Cardiac muscle cell (in vitro differentiated cells and primary cell): ENCODE data around the gene UBE2E1. TPM values are rescaled to one million over a fixed set of nuclear protein-coding genes. Genes with fewer than 3 reads are reported as not detected.
"Not testable (repeated sequence)": the region's sequence is repeated elsewhere in the genome, so short reads cannot be mapped to it uniquely, and the experiment has no call there.

Source experiments
- DNase-seq, 2 donors: peaks; one replicate each; pipeline versions ENCODE4 v3.0.0 to v3.0.0-alpha.2; 2010 to 2017; ENCODE audit warnings: low read depth in 1 of 2, low spot score in 1 of 2
- H3K27ac ChIP-seq: fragments of 200-600 bp; sonication (generic); 2 replicates; pipeline ENCODE4 v1.5.1; 2016
- H3K27me3 ChIP-seq: fragments of 200-600 bp; sonication (generic); 2 replicates; pipeline ENCODE4 v1.6.0; 2016; ENCODE audit warnings: control low read depth
- H3K36me3 ChIP-seq: fragments of 200-600 bp; sonication (generic); 2 replicates; pipeline ENCODE4 v1.5.1; 2016; ENCODE audit warnings: control low read depth
- H3K4me1 ChIP-seq: fragments of 200-600 bp; sonication (generic); 2 replicates; pipeline ENCODE4 v1.8.1; 2017; ENCODE audit warnings: low read depth, mild to moderate bottlenecking, mixed run types
- H3K4me3 ChIP-seq: fragments of 200-600 bp; sonication (generic); 2 replicates; pipeline ENCODE4 v1.5.1; 2016; ENCODE audit warnings: mild to moderate bottlenecking
- H3K9me3 ChIP-seq: fragments of 200-600 bp; sonication (generic); 2 replicates; pipeline ENCODE4 v1.5.1; 2017; ENCODE audit warnings: low read depth, mild to moderate bottlenecking, control low read depth
- CTCF ChIP-seq: IDR thresholded peaks from 2 replicates; pipeline ENCODE4 v1.5.1; 2012; ENCODE audit warnings: low read depth, mild to moderate bottlenecking, low read length
- polyA plus RNA-seq: library from polyadenylated mRNA; unstranded; fragments of >200 nt; fragmentation: Nextera tagmentation; extraction: Ambion mirVana; gene quantifications from 2 replicates; pipeline ENCODE4 v1.2.1, GENCODE V29; 2016
- total RNA-seq: library from RNA; depleted of rRNA; stranded (reverse); fragments of >200 nt; gene quantifications from 2 replicates; pipeline ENCODE4 v1.2.3, GENCODE V29; 2016

UBE2E1 gene
- total and polyA plus RNA-seq, 2 experiments from 2014 or later = 33.5 to 198 TPM

- Histone ChIP-seq H3K27me3 (no peaks in the 10 kb centered on the region), H3K4me1 (peaks cover 62% of the 10 kb centered on the region), H3K4me3 (no peak overlapping the region), H3K9me3 (no peaks in the 10 kb centered on the region), H3K36me3 (no peaks in the 10 kb centered on the region), H3K27ac (peak overlapping the region; percentile 94)
- no peak for TF ChIP-seq CTCF
- peak; percentile 66 to 72 for DNase-seq
Observed at GRCh38 chr3:23865595-23866396, 60.0 kb downstream of the UBE2E1 start.

- Histone ChIP-seq H3K36me3 (no peaks in the 10 kb centered on the region), H3K4me3 (no peak overlapping the region), H3K4me1 (peaks cover 62% of the 10 kb centered on the region), H3K9me3 (no peaks in the 10 kb centered on the region), H3K27ac (peak overlapping the region; percentile 94), H3K27me3 (no peaks in the 10 kb centered on the region)
- no peak for DNase-seq
- TF ChIP-seq CTCF = no peak
Observed at GRCh38 chr3:23867400-23867799, 61.6 kb downstream of the UBE2E1 start.

- Histone ChIP-seq H3K27ac (peak overlapping the region; percentile 94), H3K36me3 (no peaks in the 10 kb centered on the region), H3K4me3 (no peak overlapping the region), H3K4me1 (peaks cover 62% of the 10 kb centered on the region), H3K27me3 (no peaks in the 10 kb centered on the region), H3K9me3 (no peaks in the 10 kb centered on the region)
- DNase-seq = no peak
- no peak for TF ChIP-seq CTCF
Observed at GRCh38 chr3:23867838-23868237, 62.1 kb downstream of the UBE2E1 start.

GRCh38 chr3:23869977-23870662 is 64.4 kb downstream of the UBE2E1 start:
- Histone ChIP-seq H3K27me3 (no peaks in the 10 kb centered on the region), H3K4me3 (peak overlapping the region; percentile 9), H3K4me1 (peaks cover 52% of the 10 kb centered on the region), H3K9me3 (no peaks in the 10 kb centered on the region), H3K36me3 (no peaks in the 10 kb centered on the region), H3K27ac (peak overlapping the region; percentile 59)
- TF ChIP-seq CTCF = no peak
- DNase-seq = peak in 1 of 2 donors; percentile 83

- Histone ChIP-seq H3K4me1 (peaks cover 47% of the 10 kb centered on the region), H3K27ac (peak overlapping the region; percentile 59)
- H3K4me3 ChIP-seq, DNase-seq, H3K36me3 ChIP-seq, H3K27me3 ChIP-seq, H3K9me3 ChIP-seq: not testable (repeated sequence)
Observed at GRCh38 chr3:23870663-23871043, 64.9 kb downstream of the UBE2E1 start.

GRCh38 chr3:23871361-23871760 is 65.6 kb downstream of the UBE2E1 start:
- H3K36me3 ChIP-seq, H3K27me3 ChIP-seq, DNase-seq, H3K4me3 ChIP-seq, H3K9me3 ChIP-seq, H3K27ac ChIP-seq: not testable (repeated sequence)
- H3K4me1 ChIP-seq = peaks cover 40% of the 10 kb centered on the region
